K562 treated with DMSO at 1 percent for 4 hours (cell line): Measurements from ENCODE around the gene CASK. TPM values are rescaled to one million over a fixed set of nuclear protein-coding genes. Genes with fewer than 3 reads are reported as not detected.

Experiments used
- total RNA-seq: library from RNA; unstranded; fragments of 300-600 nt; gene quantifications from 2 replicates; pipeline ENCODE4 v1.2.3, GENCODE V29; 2022; ENCODE audit not compliant: insufficient read depth

CASK gene
- 2.9 and 7.2 TPM in 2 replicates for total RNA-seq

GRCh38 chrX:41923211-41923977, at the start of gene CASK:
Gene CASK, minus strand, starts transcription at chrX:41923554. Its CDS starts 566 bp downstream, at chrX:41922988.

GRCh38 chrX:41723826-41724225, 199.5 kb downstream of the CASK start, which contains the start of gene GPR82:
Gene GPR82, plus strand, starts transcription at chrX:41724181. Its CDS starts 2,846 bp downstream, at chrX:41727027.

GRCh38 chrX:41688835-41689234, 234.5 kb downstream of the CASK start, which contains the start of gene GPR34:
Gene GPR34, plus strand, starts transcription at chrX:41688973. Its CDS starts 6,661 bp downstream, at chrX:41695634.

Other genes with a start within 250 kb of the CASK start
- gene GPR34, start 234.6 kb downstream of the CASK start, total RNA-seq, result not detected in 2 replicates
- not detected in 2 replicates for gene GPR82, start 199.4 kb downstream of the CASK start, total RNA-seq